PFSK-1 (cell line): ENCODE measurements around the gene IFITM2. TPM values are rescaled to one million over a fixed set of nuclear protein-coding genes. Genes with fewer than 3 reads are reported as not detected.

ENCODE experiments used
- FOXP2 ChIP-seq: optimal IDR thresholded peaks from 2 replicates; pipeline ENCODE3; 2011; ENCODE audit warnings: borderline replicate concordance, control low read depth, inconsistent platforms; ENCODE audit not compliant: insufficient read depth; ENCODE audit errors: extremely low read length, extremely low read depth
- POLR2AphosphoS5 ChIP-seq: IDR thresholded peaks from 2 replicates; pipeline ENCODE4 v1.6.1; 2012; ENCODE audit warnings: low read depth, mild to moderate bottlenecking, control low read depth, low read length, moderate library complexity
- REST ChIP-seq, 2 experiments: IDR thresholded peaks; 2 replicates each; pipeline versions ENCODE4 v1.6.1 to v1.8.0; 2011 to 2012; ENCODE audit warnings: low read depth in 2 of 2, low read length in 2 of 2, control low read depth in 1 of 2, inconsistent platforms in 1 of 2, mild to moderate bottlenecking in 1 of 2, moderate library complexity in 1 of 2; ENCODE audit not compliant: insufficient read depth in 1 of 2
- SIN3A ChIP-seq: IDR thresholded peaks from 2 replicates; pipeline ENCODE4 v1.6.1; 2012; ENCODE audit warnings: mild to moderate bottlenecking, low read length, moderate library complexity, borderline replicate concordance; ENCODE audit not compliant: insufficient read depth
- TAF1 ChIP-seq: IDR thresholded peaks from 2 replicates; pipeline ENCODE4 v1.6.1; 2012; ENCODE audit warnings: low read length, control low read depth, borderline replicate concordance; ENCODE audit not compliant: insufficient read depth
- polyA plus RNA-seq: library from polyadenylated mRNA; unstranded; fragments of >200 nt; gene quantifications from one replicate; pipeline ENCODE4 v1.2.1, GENCODE V29; 2012; ENCODE audit warnings: low read depth, missing spikeins; ENCODE audit not compliant: insufficient read length

IFITM2 gene
- polyA plus RNA-seq = 358 TPM

GRCh38 chr11:307766-308708 is at the start of gene IFITM2:
Gene IFITM2 (plus strand): TSS chr11:307816. CDS start chr11:308193, 377 bp downstream.
- TF ChIP-seq TAF1 (peak; percentile 64; the same call in 1 of the 2 replicates), SIN3A (peak; percentile 71; the same call in 1 of the 2 replicates), FOXP2 (peak; percentile 53), POLR2AphosphoS5 (peak; percentile 69)

GRCh38 chr11:259413-259812 is 48.2 kb upstream of the IFITM2 start:
- TF ChIP-seq REST (IDR thresholded peaks at IDR 0.05; ENCODE audit: insufficient read depth in 1 of 2, low read depth in 2 of 2, low read length in 2 of 2) (no peak), SIN3A (no peak), FOXP2 (no peak), POLR2AphosphoS5 (no peak), TAF1 (no peak)

DNA sequence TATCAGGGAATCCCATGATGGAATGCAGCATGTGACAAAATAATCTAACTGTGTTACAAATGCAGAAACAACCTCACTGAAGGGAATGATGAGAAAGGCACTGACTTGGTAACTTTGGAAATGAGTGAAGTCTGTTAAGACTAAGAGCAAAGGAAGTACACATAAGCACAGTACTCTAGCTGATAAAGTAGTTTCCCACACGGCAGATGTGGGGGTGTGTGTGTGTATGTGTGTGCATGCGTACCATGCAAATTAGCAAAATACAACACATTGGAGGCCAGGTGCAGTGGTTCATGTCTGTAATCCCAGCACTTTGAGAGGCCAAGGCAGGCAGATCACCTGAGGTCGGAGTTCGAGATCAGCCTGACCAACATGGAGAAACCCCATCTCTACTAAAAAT is 46.0 kb upstream of the IFITM2 start:
- no peak for TF ChIP-seq FOXP2
- TF ChIP-seq REST (IDR thresholded peaks at IDR 0.05; ENCODE audit: insufficient read depth in 1 of 2, low read depth in 2 of 2, low read length in 2 of 2) = no peak
- TF ChIP-seq TAF1 = no peak
- TF ChIP-seq SIN3A = no peak
- TF ChIP-seq POLR2AphosphoS5 = no peak

- no peak for TF ChIP-seq TAF1
- no peak for TF ChIP-seq FOXP2
- TF ChIP-seq REST (IDR thresholded peaks at IDR 0.05; ENCODE audit: insufficient read depth in 1 of 2, low read depth in 2 of 2, low read length in 2 of 2) = no peak
- TF ChIP-seq SIN3A = no peak
- TF ChIP-seq POLR2AphosphoS5 = no peak
Measured at GRCh38 chr11:266676-267439, 40.8 kb upstream of the IFITM2 start.

GRCh38 chr11:267491-267994 is 40.1 kb upstream of the IFITM2 start:
- TF ChIP-seq REST (IDR thresholded peaks at IDR 0.05; ENCODE audit: insufficient read depth in 1 of 2, low read depth in 2 of 2, low read length in 2 of 2) = no peak
